ENCODE results near the gene UBE2J2. TPM values are rescaled to one million over a fixed set of nuclear protein-coding genes. Genes with fewer than 3 reads are reported as not detected.
A peak's percentile ranks its signal among the peaks of the same experiment; 100 is the strongest.

UBE2J2 gene
- total RNA-seq, 2 donors from 2014 or later: 27.5 to 33.5 TPM

DNA sequence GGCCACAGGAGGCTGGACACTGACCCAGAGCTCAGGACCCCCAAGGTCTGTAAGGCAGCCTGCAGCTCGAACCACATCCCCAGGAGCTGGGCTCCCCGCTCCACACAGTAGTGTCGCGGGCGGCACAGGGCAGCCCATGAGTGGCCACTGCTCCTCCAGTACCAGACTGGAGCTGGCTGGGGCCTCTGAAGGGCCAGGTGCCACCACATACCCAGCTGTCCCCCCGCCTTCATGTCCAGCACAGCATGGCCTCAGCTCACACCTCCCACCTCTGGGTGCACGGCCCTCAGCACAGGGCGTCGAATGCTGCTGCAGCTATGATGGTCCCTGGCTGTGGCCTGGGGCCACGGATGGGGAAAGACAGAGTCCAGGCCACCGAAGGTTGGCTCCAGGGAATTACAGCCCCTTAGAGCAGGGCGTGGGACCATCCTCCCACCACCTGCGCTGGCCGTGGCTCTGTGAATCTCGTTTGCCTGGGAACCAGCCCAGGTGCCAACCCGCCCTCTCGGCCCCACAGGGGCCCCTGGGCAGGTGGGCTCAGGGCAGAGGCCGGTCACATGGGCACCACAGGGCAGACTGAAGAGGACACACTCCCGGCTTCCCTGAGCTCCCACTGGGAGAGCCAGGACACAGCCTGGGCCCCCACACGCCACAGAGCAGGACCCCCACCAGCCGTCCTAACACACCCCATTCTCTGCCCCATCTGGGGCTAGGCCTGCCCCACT, 57.6 kb downstream of the UBE2J2 start:
- Histone ChIP-seq H3K27me3 (no peaks in the 10 kb centered on the region), H3K27ac (peak overlapping the region in 1 of 2 donors; percentile 18), H3K36me3 (peaks cover 42% of the 10 kb centered on the region), H3K4me3 (no peak overlapping the region), H3K4me1 (peaks cover 0 to 32% of the 10 kb centered on the region in 2 donors), H3K9me3 (no peaks in the 10 kb centered on the region)
- TF ChIP-seq, protein P1, sequence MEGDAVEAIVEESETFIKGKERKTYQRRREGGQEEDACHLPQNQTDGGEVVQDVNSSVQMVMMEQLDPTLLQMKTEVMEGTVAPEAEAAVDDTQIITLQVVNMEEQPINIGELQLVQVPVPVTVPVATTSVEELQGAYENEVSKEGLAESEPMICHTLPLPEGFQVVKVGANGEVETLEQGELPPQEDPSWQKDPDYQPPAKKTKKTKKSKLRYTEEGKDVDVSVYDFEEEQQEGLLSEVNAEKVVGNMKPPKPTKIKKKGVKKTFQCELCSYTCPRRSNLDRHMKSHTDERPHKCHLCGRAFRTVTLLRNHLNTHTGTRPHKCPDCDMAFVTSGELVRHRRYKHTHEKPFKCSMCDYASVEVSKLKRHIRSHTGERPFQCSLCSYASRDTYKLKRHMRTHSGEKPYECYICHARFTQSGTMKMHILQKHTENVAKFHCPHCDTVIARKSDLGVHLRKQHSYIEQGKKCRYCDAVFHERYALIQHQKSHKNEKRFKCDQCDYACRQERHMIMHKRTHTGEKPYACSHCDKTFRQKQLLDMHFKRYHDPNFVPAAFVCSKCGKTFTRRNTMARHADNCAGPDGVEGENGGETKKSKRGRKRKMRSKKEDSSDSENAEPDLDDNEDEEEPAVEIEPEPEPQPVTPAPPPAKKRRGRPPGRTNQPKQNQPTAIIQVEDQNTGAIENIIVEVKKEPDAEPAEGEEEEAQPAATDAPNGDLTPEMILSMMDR (IDR thresholded peaks at IDR 0.05): no peak
- DNase-seq (ENCODE audit: low spot score): no peak

DNA sequence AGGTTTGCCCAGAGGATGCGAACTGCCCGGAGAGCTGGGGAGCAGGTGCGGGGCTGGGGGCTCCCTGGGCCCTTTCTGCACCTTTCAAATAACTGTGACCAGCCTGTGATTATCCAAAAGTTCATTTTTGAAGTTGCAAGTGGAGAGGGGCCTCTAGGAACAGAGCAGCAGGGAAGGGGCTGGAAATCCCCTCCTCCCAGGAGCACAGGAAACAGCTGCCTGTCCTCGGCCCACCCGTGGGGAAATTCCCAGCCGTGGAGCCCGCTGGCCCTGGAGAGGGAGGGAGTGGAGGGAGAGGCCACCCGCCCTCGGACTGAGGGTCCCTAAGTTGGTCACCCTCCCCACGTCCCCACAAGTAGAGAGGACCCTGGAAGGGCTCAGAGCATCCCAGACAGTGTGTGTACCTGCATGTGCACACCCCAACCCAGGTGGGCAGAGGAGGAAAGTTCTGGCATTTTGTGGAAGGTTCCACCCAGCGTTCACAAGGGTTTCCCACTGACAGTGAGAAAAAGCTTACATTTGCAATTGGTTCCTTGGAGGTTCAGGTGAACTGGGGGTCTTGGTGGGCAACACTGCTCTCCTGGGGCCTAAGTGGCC, 58.5 kb downstream of the UBE2J2 start:
- Histone ChIP-seq H3K27ac (no peak overlapping the region), H3K9me3 (no peaks in the 10 kb centered on the region), H3K4me1 (peaks cover 0 to 32% of the 10 kb centered on the region in 2 donors)

DNA sequence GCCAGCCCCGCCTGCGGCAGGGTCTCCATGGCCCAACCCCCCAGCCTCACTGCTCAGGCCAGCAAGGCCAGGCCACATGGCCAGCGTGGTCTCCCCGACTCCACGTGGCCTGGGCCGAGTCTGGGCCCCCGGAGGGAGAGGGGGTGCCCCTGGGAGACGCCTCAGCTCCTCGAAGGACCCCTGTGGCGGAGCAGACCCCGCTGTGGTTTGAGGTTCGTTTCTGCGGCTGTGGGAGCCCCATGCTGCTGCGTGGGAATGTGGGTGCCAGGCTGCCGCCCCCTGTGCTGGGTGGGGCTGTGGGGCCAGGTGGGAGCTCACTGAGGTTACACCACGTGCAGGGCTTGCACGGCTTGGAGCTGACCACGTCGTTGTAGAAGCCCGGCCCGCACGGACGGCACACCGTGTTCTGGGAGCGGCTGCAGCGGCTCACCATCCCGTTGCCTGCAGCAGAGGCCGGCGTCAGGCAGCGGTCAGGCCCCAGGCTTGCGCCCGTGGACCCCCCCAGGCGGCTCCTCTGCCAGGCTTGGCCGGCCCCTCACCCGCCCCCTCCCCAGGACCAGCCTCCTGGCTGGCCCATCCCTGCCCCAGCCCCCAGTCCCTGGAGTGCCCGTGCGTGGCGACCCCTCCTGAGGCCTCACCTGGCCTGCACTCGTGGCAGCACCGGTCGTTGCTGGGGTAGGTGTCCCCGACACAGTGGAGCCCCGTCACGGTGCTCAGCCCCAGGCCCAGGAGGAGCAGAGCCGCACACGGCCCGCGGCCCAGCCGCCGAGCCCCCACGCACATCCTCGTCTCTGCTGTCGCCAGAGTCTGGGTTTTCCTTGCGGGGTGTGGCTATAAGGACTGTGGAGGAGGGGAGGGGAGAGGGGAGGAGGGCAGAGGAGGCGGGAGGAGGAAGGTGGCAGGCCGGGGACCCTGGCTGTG, 60.0 kb downstream of the UBE2J2 start, which contains the start of gene TNFRSF4:
Gene TNFRSF4 (minus strand): TSS at position 809 of the 921 bp plus-strand sequence. CDS start 26 bp downstream, at position 783.
- TF ChIP-seq, protein P1 (IDR thresholded peaks at IDR 0.05): no peak
- H3K9me3 ChIP-seq: no peaks in the 10 kb centered on the region
- H3K27me3 ChIP-seq: no peaks in the 10 kb centered on the region
- H3K27ac ChIP-seq: no peak within 1 kb of the TSS
- peak within 1 kb of the TSS in 1 of 2 donors; percentile 36 for H3K4me3 ChIP-seq
- peaks cover 25% of the 10 kb centered on the region for H3K36me3 ChIP-seq
- DNase-seq (ENCODE audit: low spot score): no peak
- peaks cover 0 to 34% of the 10 kb centered on the region in 2 donors for H3K4me1 ChIP-seq

More for the DNA sequence above, 58.5 kb downstream of the UBE2J2 start:
- Histone ChIP-seq H3K36me3 (peaks cover 33% of the 10 kb centered on the region), H3K4me3 (no peak overlapping the region), H3K27me3 (no peaks in the 10 kb centered on the region)
- DNase-seq (ENCODE audit: low spot score): no peak
- TF ChIP-seq, protein P1 (IDR thresholded peaks at IDR 0.05): no peak

DNA sequence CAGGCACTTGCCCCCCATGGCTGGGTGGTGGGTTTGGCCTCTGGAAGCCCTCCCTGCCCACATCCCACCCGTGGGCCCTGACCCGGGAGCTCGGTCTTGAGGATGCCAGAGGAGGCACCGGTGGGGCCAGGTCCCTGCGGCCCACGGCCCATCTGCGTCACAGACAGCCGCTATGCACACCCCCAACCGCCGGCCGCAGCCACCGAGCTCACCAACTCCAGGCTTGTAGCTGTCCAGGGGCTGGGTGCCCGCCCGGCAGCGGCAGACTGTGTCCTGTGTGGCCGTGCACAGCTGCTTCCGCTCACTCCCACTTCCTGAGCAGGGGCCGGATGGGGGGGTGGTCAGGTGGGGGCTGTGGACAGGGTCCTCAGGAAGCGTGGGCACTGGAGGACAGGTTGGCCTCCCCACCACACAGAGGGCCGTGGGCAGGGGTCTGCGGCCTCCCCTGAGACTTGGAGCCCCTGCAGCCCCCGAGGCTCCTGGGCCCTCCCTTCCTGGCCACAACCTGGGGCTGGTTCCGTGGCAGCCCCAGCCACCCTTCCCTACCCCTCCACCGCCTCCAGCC, 60.8 kb downstream of the UBE2J2 start:
- Histone ChIP-seq H3K27ac (no peak overlapping the region), H3K4me1 (peaks cover 0 to 42% of the 10 kb centered on the region in 2 donors), H3K9me3 (no peaks in the 10 kb centered on the region), H3K36me3 (peaks cover 17% of the 10 kb centered on the region), H3K4me3 (peak overlapping the region in 1 of 2 donors; percentile 36), H3K27me3 (no peaks in the 10 kb centered on the region)
- no peak for DNase-seq (ENCODE audit: low spot score)
- TF ChIP-seq, protein P1 (IDR thresholded peaks at IDR 0.05): no peak

Data from right atrium auricular region (tissue), 2 donors.